Measurements from ENCODE around the gene AGPAT4.
A peak's percentile ranks its signal among the peaks of the same experiment; 100 is the strongest.

AGPAT4 gene

GRCh38 chr6:161143663-161144430 is 130.0 kb downstream of the AGPAT4 start:
- H3K4me3 Mint-ChIP-seq: no peak overlapping the region
- no peak overlapping the region for H3K27ac Mint-ChIP-seq
- H3K36me3 Mint-ChIP-seq: peaks cover 6% of the 10 kb centered on the region
- H3K27me3 Mint-ChIP-seq: no peaks in the 10 kb centered on the region
- H3K9me3 Mint-ChIP-seq: no peaks in the 10 kb centered on the region
- no peak for ATAC-seq
- H3K4me1 Mint-ChIP-seq: no peaks in the 10 kb centered on the region

- Mint-ChIP-seq H3K4me3 (no peak overlapping the region), H3K27me3 (no peaks in the 10 kb centered on the region), H3K27ac (no peak overlapping the region), H3K4me1 (no peaks in the 10 kb centered on the region), H3K36me3 (peaks cover 6% of the 10 kb centered on the region), H3K9me3 (no peaks in the 10 kb centered on the region)
- ATAC-seq: no peak
These were observed 130.9 kb downstream of the AGPAT4 start for GRCh38 chr6:161142957-161143296.

GRCh38 chr6:161141173-161141572 is 132.7 kb downstream of the AGPAT4 start:
- H3K27ac Mint-ChIP-seq: no peak overlapping the region
- peaks cover 6% of the 10 kb centered on the region for H3K4me1 Mint-ChIP-seq
- ATAC-seq: no peak
- no peaks in the 10 kb centered on the region for H3K27me3 Mint-ChIP-seq
- no peak overlapping the region for H3K4me3 Mint-ChIP-seq
- no peaks in the 10 kb centered on the region for H3K9me3 Mint-ChIP-seq
- H3K36me3 Mint-ChIP-seq: peaks cover 12% of the 10 kb centered on the region

- Mint-ChIP-seq H3K9me3 (no peaks in the 10 kb centered on the region), H3K4me1 (peaks cover 12% of the 10 kb centered on the region)
These were observed 133.3 kb downstream of the AGPAT4 start for GRCh38 chr6:161140554-161140875.

GRCh38 chr6:161139766-161140553 is 133.9 kb downstream of the AGPAT4 start:
- no peak for ATAC-seq
- peaks cover 16% of the 10 kb centered on the region for H3K36me3 Mint-ChIP-seq
- no peaks in the 10 kb centered on the region for H3K9me3 Mint-ChIP-seq
- H3K4me1 Mint-ChIP-seq: peaks cover 16% of the 10 kb centered on the region
- no peak overlapping the region for H3K27ac Mint-ChIP-seq
- no peak overlapping the region for H3K4me3 Mint-ChIP-seq
- no peaks in the 10 kb centered on the region for H3K27me3 Mint-ChIP-seq

More at GRCh38 chr6:161140554-161140875, 133.3 kb downstream of the AGPAT4 start:
- peaks cover 16% of the 10 kb centered on the region for H3K36me3 Mint-ChIP-seq
- ATAC-seq: no peak
- H3K27me3 Mint-ChIP-seq: no peaks in the 10 kb centered on the region
- H3K4me3 Mint-ChIP-seq: no peak overlapping the region
- no peak overlapping the region for H3K27ac Mint-ChIP-seq

GRCh38 chr6:161139304-161139765 is 134.5 kb downstream of the AGPAT4 start:
- Mint-ChIP-seq H3K27ac (no peak overlapping the region), H3K36me3 (peaks cover 16% of the 10 kb centered on the region), H3K4me1 (peaks cover 16% of the 10 kb centered on the region), H3K4me3 (no peak overlapping the region), H3K27me3 (no peaks in the 10 kb centered on the region), H3K9me3 (no peaks in the 10 kb centered on the region)
- no peak for ATAC-seq

- Mint-ChIP-seq H3K36me3 (peaks cover 16% of the 10 kb centered on the region), H3K9me3 (no peaks in the 10 kb centered on the region), H3K27me3 (no peaks in the 10 kb centered on the region), H3K27ac (no peak overlapping the region), H3K4me3 (no peak overlapping the region), H3K4me1 (peaks cover 16% of the 10 kb centered on the region)
- no peak for ATAC-seq
These were observed 135.1 kb downstream of the AGPAT4 start for GRCh38 chr6:161138543-161139303.

GRCh38 chr6:161137839-161138542 is 135.9 kb downstream of the AGPAT4 start:
- Mint-ChIP-seq H3K9me3 (no peaks in the 10 kb centered on the region), H3K27ac (no peak overlapping the region), H3K4me1 (peaks cover 16% of the 10 kb centered on the region), H3K4me3 (no peak overlapping the region), H3K36me3 (peaks cover 16% of the 10 kb centered on the region), H3K27me3 (no peaks in the 10 kb centered on the region)
- no peak for ATAC-seq

- Mint-ChIP-seq H3K4me1 (peaks cover 16% of the 10 kb centered on the region), H3K27ac (no peak overlapping the region), H3K9me3 (no peaks in the 10 kb centered on the region), H3K36me3 (peaks cover 12% of the 10 kb centered on the region), H3K4me3 (no peak overlapping the region), H3K27me3 (no peaks in the 10 kb centered on the region)
- ATAC-seq: no peak
These were observed 136.5 kb downstream of the AGPAT4 start for GRCh38 chr6:161137320-161137719.

GRCh38 chr6:161136655-161137054 is 137.2 kb downstream of the AGPAT4 start:
- Mint-ChIP-seq H3K9me3 (no peaks in the 10 kb centered on the region), H3K27me3 (no peaks in the 10 kb centered on the region), H3K4me3 (no peak overlapping the region), H3K36me3 (peaks cover 10% of the 10 kb centered on the region), H3K27ac (peak overlapping the region; percentile 15), H3K4me1 (peaks cover 16% of the 10 kb centered on the region)
- ATAC-seq: no peak

- Mint-ChIP-seq H3K36me3 (peaks cover 10% of the 10 kb centered on the region), H3K9me3 (no peaks in the 10 kb centered on the region), H3K27me3 (no peaks in the 10 kb centered on the region), H3K4me1 (peaks cover 16% of the 10 kb centered on the region), H3K27ac (peak overlapping the region; percentile 15), H3K4me3 (no peak overlapping the region)
- peak; percentile 57 for ATAC-seq
These were observed 137.9 kb downstream of the AGPAT4 start for GRCh38 chr6:161135695-161136591.

GRCh38 chr6:161134550-161135298 is 139.1 kb downstream of the AGPAT4 start:
- Mint-ChIP-seq H3K4me1 (peaks cover 16% of the 10 kb centered on the region), H3K27me3 (no peaks in the 10 kb centered on the region), H3K36me3 (peaks cover 19% of the 10 kb centered on the region), H3K4me3 (no peak overlapping the region), H3K9me3 (no peaks in the 10 kb centered on the region), H3K27ac (no peak overlapping the region)
- ATAC-seq: no peak

GRCh38 chr6:161133963-161134362 is 139.9 kb downstream of the AGPAT4 start:
- Mint-ChIP-seq H3K36me3 (peaks cover 26% of the 10 kb centered on the region), H3K27me3 (no peaks in the 10 kb centered on the region), H3K27ac (no peak overlapping the region), H3K4me3 (no peak overlapping the region), H3K9me3 (no peaks in the 10 kb centered on the region), H3K4me1 (peaks cover 16% of the 10 kb centered on the region)
- ATAC-seq: no peak
